ENCODE measurements around the gene INTS4. TPM values are rescaled to one million over a fixed set of nuclear protein-coding genes. Genes with fewer than 3 reads are reported as not detected.

INTS4 gene
- total RNA-seq, 2 donors from 2014 or later = 23.4 to 31.1 TPM

Other genes with a start within 250 kb of the INTS4 start
- 100 to 1,000 TPM in 1 of 2 donors, 10 to 100 TPM in 1; 86.6 to 107 TPM for gene RSF1, start 173.9 kb downstream of the INTS4 start, total RNA-seq
- 10 to 100 TPM; 38.9 to 41.3 TPM for gene AAMDC, start 173.5 kb downstream of the INTS4 start, total RNA-seq
- 1 to 10 TPM in 1 of 2 donors, under 1 TPM in 1; 0.81 to 5.6 TPM for gene KCTD14, start 28.6 kb upstream of the INTS4 start, total RNA-seq
- under 1 TPM in 1 of 2 donors, not detected in 1; 0.56 TPM for gene THRSP, start 69.2 kb upstream of the INTS4 start, total RNA-seq
- 10 to 100 TPM; 42.4 to 62.0 TPM for gene NDUFC2, start 85.2 kb upstream of the INTS4 start, total RNA-seq
- gene ALG8, start 145.0 kb upstream of the INTS4 start, total RNA-seq = 10 to 100 TPM; 19.5 to 26.3 TPM
- 10 to 100 TPM in 1 of 2 donors, 1 to 10 TPM in 1; 9.1 to 13.7 TPM for gene KCTD21, start 194.0 kb upstream of the INTS4 start, total RNA-seq
- 10 to 100 TPM; 38.8 to 44.1 TPM for gene USP35, start 194.3 kb upstream of the INTS4 start, total RNA-seq

Data from thoracic aorta (tissue), 2 donors.